Sigmoid colon (tissue), 7 donors: ENCODE data around the gene VPS51. TPM values are rescaled to one million over a fixed set of nuclear protein-coding genes. Genes with fewer than 3 reads are reported as not detected.
"Not testable (repeated sequence)": the region's sequence is repeated elsewhere in the genome, so short reads cannot be mapped to it uniquely, and the experiment has no call there.

Source experiments
- DNase-seq: peaks from one replicate; pipeline ENCODE4 v3.0.0-alpha.2; 2019
- H3K27ac ChIP-seq, 4 donors: fragments of 200-600 bp; sonication (generic); one replicate each; pipeline ENCODE4 v1.5.1; 2016 to 2019; ENCODE audit warnings: mild to moderate bottlenecking in 1 of 4
- H3K27me3 ChIP-seq, 3 donors: fragments of 200-600 bp; sonication (generic); one replicate each; pipeline ENCODE4 v1.5.1; 2019; ENCODE audit warnings: mild to moderate bottlenecking in 1 of 3
- H3K36me3 ChIP-seq, 4 donors: fragments of 200-600 bp; sonication (generic); one replicate each; pipeline ENCODE4 v1.5.1; 2016 to 2019
- H3K4me1 ChIP-seq, 4 donors: fragments of 200-600 bp; sonication (generic); one replicate each; pipeline ENCODE4 v1.5.1; 2017 to 2019
- H3K4me3 ChIP-seq, 4 donors: fragments of 200-600 bp; sonication (generic); one replicate each; pipeline ENCODE4 v1.5.1; 2017 to 2019; ENCODE audit warnings: mild to moderate bottlenecking in 2 of 4, moderate library complexity in 1 of 4
- H3K9me3 ChIP-seq, 4 donors: fragments of 200-600 bp in 3 of 4; sonication (generic) in 3 of 4; one replicate each; pipeline versions ENCODE4 v1.5.1 to v1.6.1; 2013 to 2019
- CTCF ChIP-seq, 4 experiments: fragments of 450-650 bp in 3 of 4; fragments of 200-600 bp in 1 of 4; IDR thresholded peaks; one replicate each; pipeline ENCODE4 v1.5.1; 2016 to 2019; ENCODE audit warnings: antibody characterized with exemption in 4 of 4, mild to moderate bottlenecking in 3 of 4, moderate library complexity in 2 of 4
- EP300 ChIP-seq, 4 donors: sonication (generic); formaldehyde crosslinking; IDR thresholded peaks; one replicate each; pipeline ENCODE4 v1.6.1; 2017; ENCODE audit warnings: antibody characterized with exemption in 4 of 4
- POLR2A ChIP-seq, 2 donors: fragments of 450-650 bp; IDR thresholded peaks; one replicate each; pipeline ENCODE4 v1.6.1; 2016; ENCODE audit warnings: antibody characterized with exemption in 2 of 2, mild to moderate bottlenecking in 2 of 2, moderate library complexity in 2 of 2
- POLR2AphosphoS5 ChIP-seq, 4 donors: sonication (generic); formaldehyde crosslinking; IDR thresholded peaks; one replicate each; pipeline ENCODE4 v1.6.1; 2017; ENCODE audit warnings: antibody characterized with exemption in 4 of 4
- WGBS, 2 donors: extraction: QIAGEN DNeasy Blood & Tissue Kit; methylation state at CpG; one replicate each; pipeline ENCODE4 v1.1.7; 2013; 5-methylcytosine and 5-hydroxymethylcytosine counted together
- intact Hi-C: fragments of 100-400 bp; cut with DNase I; formaldehyde crosslinking; loops from one replicate; pipeline ENCODE4 v1.15.1; 2023
- polyA plus RNA-seq, 3 donors: library from polyadenylated mRNA; stranded (reverse); fragments of 200-250 nt; gene quantifications; one replicate each; pipeline ENCODE4 v1.2.3, GENCODE V29; 2013
- total RNA-seq, 4 donors: library from RNA; depleted of rRNA; stranded (reverse); fragments of >200 nt; gene quantifications; one replicate each; pipeline ENCODE4 v1.1.0, GENCODE V29; 2016
- donor health status: healthy with polysubstance abuse.
- donor health status: Bipolar disorder and iron deficiency.
- donor health status: healthy.

Gene VPS51
- total and polyA plus RNA-seq, 7 donors, result 86.2 to 752 (median 211) TPM

- no peaks in the 10 kb centered on the region for H3K9me3 ChIP-seq
- H3K27ac ChIP-seq, result no peak overlapping the region
- H3K4me3 ChIP-seq, result no peak overlapping the region
- peaks cover 0 to 13% (median 4%) of the 10 kb centered on the region in 4 donors for H3K4me1 ChIP-seq
- intact Hi-C loops, result no loop called here
- 67 to 87% methylated on average over 2 of the region's 2 CpGs for WGBS, 2 donors
- H3K36me3 ChIP-seq, result no peaks in the 10 kb centered on the region
- TF ChIP-seq CTCF (IDR thresholded peaks at IDR 0.05), result no peak
- TF ChIP-seq POLR2AphosphoS5 (IDR thresholded peaks at IDR 0.05), result no peak
- no peak for TF ChIP-seq EP300 (IDR thresholded peaks at IDR 0.05)
- TF ChIP-seq POLR2A (IDR thresholded peaks at IDR 0.05), result no peak
- DNase-seq, result no peak
- H3K27me3 ChIP-seq, result peaks cover 0 to 4% (median 0%) of the 10 kb centered on the region in 3 donors
Measured at GRCh38 chr11:65147352-65148075, 51.5 kb downstream of the VPS51 start.

- TF ChIP-seq POLR2A (IDR thresholded peaks at IDR 0.05), result no peak
- no peak for TF ChIP-seq CTCF (IDR thresholded peaks at IDR 0.05)
- TF ChIP-seq EP300 (IDR thresholded peaks at IDR 0.05), result no peak
- TF ChIP-seq POLR2AphosphoS5 (IDR thresholded peaks at IDR 0.05), result no peak
- Histone ChIP-seq H3K9me3 (no peaks in the 10 kb centered on the region), H3K36me3 (no peaks in the 10 kb centered on the region), H3K27me3 (peaks cover 0 to 4% (median 0%) of the 10 kb centered on the region in 3 donors), H3K4me3 (no peak overlapping the region), H3K27ac (no peak overlapping the region), H3K4me1 (peaks cover 0 to 13% (median 4%) of the 10 kb centered on the region in 4 donors)
- intact Hi-C loops, result no loop called here
- no peak for DNase-seq
- WGBS, 2 donors, result 89 to 91% methylated on average over 5 of the region's 5 CpGs
Measured at GRCh38 chr11:65148657-65149056, 52.6 kb downstream of the VPS51 start.

GRCh38 chr11:65150131-65150508, 54.1 kb downstream of the VPS51 start:
- intact Hi-C loops, H3K27me3 ChIP-seq, H3K4me3 ChIP-seq, H3K36me3 ChIP-seq, DNase-seq, H3K9me3 ChIP-seq: not testable (repeated sequence)
- Histone ChIP-seq H3K27ac (peak overlapping the region in 3 of 4 donors; percentile 28 to 65 (median 51)), H3K4me1 (peaks cover 0 to 13% (median 4%) of the 10 kb centered on the region in 4 donors)
- 77 to 84% methylated on average over 10 of the region's 10 CpGs for WGBS, 2 donors

- H3K27me3 ChIP-seq, result peaks cover 0 to 4% (median 0%) of the 10 kb centered on the region in 3 donors
- DNase-seq, result peak; percentile 90
- 17 to 29% methylated on average over 12 of the region's 12 CpGs for WGBS, 2 donors
- peak overlapping the region; percentile 7 to 65 (median 40) for H3K27ac ChIP-seq
- intact Hi-C loops, result no loop called here
- H3K4me3 ChIP-seq, result no peak overlapping the region
- no peaks in the 10 kb centered on the region for H3K36me3 ChIP-seq
- peaks cover 0 to 13% (median 4%) of the 10 kb centered on the region in 4 donors for H3K4me1 ChIP-seq
- TF ChIP-seq EP300 (IDR thresholded peaks at IDR 0.05), result no peak
- TF ChIP-seq POLR2A (IDR thresholded peaks at IDR 0.05), result no peak
- TF ChIP-seq CTCF (IDR thresholded peaks at IDR 0.05), result no peak
- TF ChIP-seq POLR2AphosphoS5 (IDR thresholded peaks at IDR 0.05), result no peak
- no peaks in the 10 kb centered on the region for H3K9me3 ChIP-seq
Measured at GRCh38 chr11:65150509-65151299, 54.7 kb downstream of the VPS51 start.

GRCh38 chr11:65151331-65151899, 55.4 kb downstream of the VPS51 start:
- WGBS, 2 donors, result 64 to 75% methylated on average over 3 of the region's 3 CpGs
- intact Hi-C loops, result no loop called here
- H3K4me1 ChIP-seq, result peaks cover 0 to 13% (median 4%) of the 10 kb centered on the region in 4 donors
- DNase-seq, result no peak
- no peak overlapping the region for H3K4me3 ChIP-seq
- H3K9me3 ChIP-seq, result no peaks in the 10 kb centered on the region
- peak overlapping the region in 3 of 4 donors; percentile 7 to 65 (median 28) for H3K27ac ChIP-seq
- peaks cover 0 to 4% (median 0%) of the 10 kb centered on the region in 3 donors for H3K27me3 ChIP-seq
- no peak for TF ChIP-seq EP300 (IDR thresholded peaks at IDR 0.05)
- TF ChIP-seq CTCF (IDR thresholded peaks at IDR 0.05), result no peak
- TF ChIP-seq POLR2A (IDR thresholded peaks at IDR 0.05), result no peak
- no peak for TF ChIP-seq POLR2AphosphoS5 (IDR thresholded peaks at IDR 0.05)
- H3K36me3 ChIP-seq, result no peaks in the 10 kb centered on the region
